HG03354 (cell line): ENCODE data around the gene SLC27A2.
"Not testable (repeated sequence)": the region's sequence is repeated elsewhere in the genome, so short reads cannot be mapped to it uniquely, and the experiment has no call there.

Experiments
- ATAC-seq: cut with Tn5 transposase; IDR thresholded peaks from one replicate; pipeline ENCODE4 v1.9.1; 2021; ENCODE audit warnings: mild to moderate bottlenecking; ENCODE audit not compliant: unreplicated experiment, poor library complexity, severe bottlenecking

Gene SLC27A2

DNA sequence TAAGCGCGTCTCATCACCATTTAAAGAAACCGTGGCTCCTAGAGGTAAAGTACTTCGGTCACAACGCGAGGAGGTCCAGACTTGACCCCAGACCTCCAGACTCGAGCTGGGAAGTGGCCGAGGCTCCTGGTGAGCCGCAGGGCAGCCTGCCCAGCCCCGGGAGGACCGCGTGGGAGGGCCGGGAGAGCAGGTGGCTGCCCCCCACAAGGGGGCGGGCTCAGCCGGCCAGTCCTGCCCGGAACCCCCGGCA is at the start of gene SLC27A2:
Gene SLC27A2, plus strand, starts transcription at position 228 of the 250 bp plus-strand sequence. CDS start 232 bp downstream, outside the sequence.
- ATAC-seq, result no peak

GRCh38 chr15:50132251-50132984 is 49.6 kb upstream of the SLC27A2 start:
- not testable (repeated sequence) for ATAC-seq

GRCh38 chr15:50134524-50135024 is 47.4 kb upstream of the SLC27A2 start:
- peak; percentile 83 for ATAC-seq

- peak; percentile 90 for ATAC-seq
These were observed 46.9 kb upstream of the SLC27A2 start for GRCh38 chr15:50135031-50135551.

DNA sequence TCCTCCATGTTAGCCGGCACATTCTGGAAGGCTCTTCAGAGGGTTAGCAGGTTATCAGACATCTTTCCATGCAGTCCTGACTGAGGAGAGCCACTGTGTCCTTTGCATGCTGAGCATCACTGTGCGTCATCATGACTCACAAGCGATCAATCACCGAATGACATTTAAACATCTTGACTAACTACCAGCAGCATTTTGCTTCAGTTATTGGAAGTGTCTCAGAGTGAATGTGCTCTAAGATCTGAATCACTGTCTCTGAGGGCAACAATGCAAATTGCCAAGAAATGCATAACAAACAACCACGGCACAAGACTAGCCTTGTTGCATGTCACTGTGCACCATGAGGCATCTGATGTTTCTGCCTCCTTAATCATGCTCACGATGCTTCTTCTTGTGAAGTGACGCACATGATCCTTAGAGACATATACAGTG is 44.6 kb upstream of the SLC27A2 start:
- no peak for ATAC-seq

GRCh38 chr15:50137893-50138292 is 44.1 kb upstream of the SLC27A2 start:
- no peak for ATAC-seq

- ATAC-seq, result no peak
These were observed 43.6 kb upstream of the SLC27A2 start for GRCh38 chr15:50138391-50138790.

GRCh38 chr15:50140098-50140497 is 41.9 kb upstream of the SLC27A2 start:
- ATAC-seq, result no peak

- no peak for ATAC-seq
These were observed 41.0 kb upstream of the SLC27A2 start for GRCh38 chr15:50140983-50141382.

- no peak for ATAC-seq
These were observed 40.1 kb upstream of the SLC27A2 start for GRCh38 chr15:50141856-50142255.

DNA sequence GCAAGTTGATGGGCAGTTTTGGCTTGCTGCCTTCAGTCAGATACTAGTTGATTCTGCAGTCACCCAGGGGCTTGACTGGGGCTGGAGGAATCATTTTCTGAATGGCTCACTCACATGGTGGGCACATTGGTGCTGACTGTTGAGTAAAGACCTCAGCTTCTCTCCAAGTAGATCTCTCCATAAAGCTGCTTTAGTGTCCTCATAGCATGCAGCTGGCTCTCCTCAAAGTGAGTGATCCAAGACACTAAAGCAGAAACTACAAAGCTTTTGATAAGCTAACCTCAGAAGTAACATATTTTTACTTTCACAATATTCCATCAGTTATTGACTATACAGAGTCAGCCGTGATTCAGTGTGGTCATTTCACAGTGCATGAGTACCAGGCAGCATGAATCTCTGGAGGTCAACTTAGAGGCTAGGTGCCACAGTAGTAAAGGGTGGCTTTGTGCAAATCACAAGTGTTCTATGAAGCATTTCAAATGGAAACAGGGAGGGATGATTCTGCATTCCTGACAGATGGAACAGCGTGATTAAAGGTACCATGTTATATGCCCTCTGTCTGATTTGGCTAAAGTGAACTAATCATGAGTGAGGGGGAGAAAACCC is 38.6 kb upstream of the SLC27A2 start:
- ATAC-seq, result no peak

- ATAC-seq, result no peak
These were observed 37.5 kb upstream of the SLC27A2 start for GRCh38 chr15:50144341-50145120.

GRCh38 chr15:50145451-50145872 is 36.5 kb upstream of the SLC27A2 start:
- ATAC-seq, result peak; percentile 64

DNA sequence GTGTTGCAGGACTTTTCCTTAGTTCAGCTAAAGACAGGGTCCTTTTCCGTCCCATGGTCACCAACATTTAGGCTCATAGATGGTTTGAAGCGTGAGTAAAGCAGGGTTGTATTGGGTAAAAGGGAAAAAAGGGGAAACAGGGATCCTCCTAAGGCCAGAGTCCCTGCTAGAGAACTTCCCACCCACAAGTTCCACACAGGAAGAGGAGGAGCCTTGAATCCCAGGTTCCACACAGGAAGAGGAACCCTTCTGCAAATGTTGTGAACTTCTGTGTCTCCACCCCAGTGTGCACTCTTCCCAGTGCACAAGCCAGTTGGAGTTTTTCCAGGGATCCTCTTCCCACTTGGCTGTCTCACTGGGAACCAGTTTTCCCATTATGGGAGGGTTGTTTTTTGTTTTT is 35.4 kb upstream of the SLC27A2 start:
- ATAC-seq, result no peak

DNA sequence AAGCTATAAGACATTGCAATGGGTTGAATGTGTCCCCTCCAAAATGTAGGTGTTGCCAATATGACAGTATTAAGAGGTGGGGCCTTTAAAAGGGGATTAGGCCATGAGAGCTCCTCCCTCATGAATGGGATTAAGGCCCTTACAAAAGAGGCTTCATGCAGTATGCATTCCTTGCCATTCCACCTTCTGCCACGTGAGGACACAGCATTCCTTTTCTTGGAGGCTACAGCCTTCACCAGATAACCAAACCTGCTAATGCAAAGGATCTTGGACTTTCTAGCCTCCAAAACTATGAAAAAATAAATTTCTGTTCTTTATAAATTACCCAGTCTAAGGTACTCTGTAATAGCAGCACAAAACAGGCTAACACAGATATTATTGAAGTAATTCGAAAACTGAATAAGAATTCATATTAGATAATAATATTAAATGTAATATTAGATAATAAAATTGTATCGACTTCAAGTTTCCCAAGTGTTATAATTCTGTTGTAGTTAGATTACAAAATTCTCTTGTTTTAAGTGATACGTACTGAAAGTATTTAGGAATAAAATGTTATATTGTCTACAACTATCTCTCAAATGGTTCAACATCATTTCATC is 33.5 kb upstream of the SLC27A2 start:
- ATAC-seq, result no peak

DNA sequence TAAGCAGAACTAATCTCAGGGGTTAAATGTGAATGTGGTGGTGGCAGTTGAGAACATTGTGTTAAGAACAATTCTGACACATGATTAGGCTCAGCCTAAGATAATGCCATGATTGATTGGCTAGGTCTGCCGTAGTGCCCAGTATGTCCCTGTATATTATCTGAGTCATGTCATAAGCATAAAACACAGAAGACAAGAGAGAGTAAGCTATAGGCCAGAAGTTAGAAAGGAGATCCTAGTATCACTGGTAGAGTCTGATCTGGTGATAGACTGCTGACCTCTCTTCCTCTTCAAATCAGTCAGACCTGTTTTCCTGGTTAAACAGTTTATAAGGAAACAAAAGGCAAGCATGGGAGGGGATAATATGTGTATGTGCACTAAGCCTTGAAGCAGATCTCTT is 32.9 kb upstream of the SLC27A2 start:
- ATAC-seq, result no peak

DNA sequence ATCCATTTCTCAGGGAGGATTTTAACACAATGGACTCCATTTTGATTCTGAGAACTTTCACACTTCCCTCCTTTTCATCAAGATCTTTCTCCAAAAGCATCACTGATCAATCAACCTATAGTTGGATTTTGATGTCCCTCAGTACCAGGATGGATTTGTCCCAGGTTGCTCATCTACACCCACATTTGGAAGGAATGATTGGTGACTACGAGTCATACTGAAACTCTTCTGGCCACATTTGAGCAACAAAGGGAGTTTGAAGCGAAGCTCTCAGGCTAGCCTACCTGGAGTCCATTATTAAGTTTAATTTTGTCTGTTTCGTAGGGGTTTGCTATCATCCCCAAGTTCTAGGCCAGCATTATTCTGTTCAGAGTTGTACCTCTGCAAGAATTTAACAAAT is 31.6 kb upstream of the SLC27A2 start:
- ATAC-seq, result no peak

GRCh38 chr15:50150851-50151250 is 31.1 kb upstream of the SLC27A2 start:
- ATAC-seq, result no peak

- ATAC-seq, result no peak
These were observed 30.5 kb upstream of the SLC27A2 start for GRCh38 chr15:50151476-50151875.

- ATAC-seq, result not testable (repeated sequence)
These were observed 23.8 kb upstream of the SLC27A2 start for GRCh38 chr15:50158236-50158635.
